DOHH2 (cell line): ENCODE measurements around the gene GABBR1.
A peak's percentile ranks its signal among the peaks of the same experiment; 100 is the strongest.

Source experiments
- H3F3A ChIP-seq: fragments of 200-600 bp; sonication (generic), shearing (Covaris generic); 2 replicates; pipeline ENCODE4 v1.6.0; 2016; ENCODE audit warnings: antibody characterized with exemption, mild to moderate bottlenecking; ENCODE audit not compliant: control insufficient read depth, insufficient read depth
- H3K27ac ChIP-seq: fragments of 200-600 bp; sonication (generic); 2 replicates; pipeline ENCODE4 v1.5.1; 2014; ENCODE audit warnings: low read depth, mild to moderate bottlenecking, low read length, moderate library complexity
- H3K27me3 ChIP-seq: fragments of 200-600 bp; sonication (generic); 2 replicates; pipeline ENCODE4 v1.6.1; 2014; ENCODE audit warnings: mild to moderate bottlenecking, low read length, mixed read lengths; ENCODE audit not compliant: control insufficient read depth
- H3K36me3 ChIP-seq: fragments of 200-600 bp; sonication (generic); 2 replicates; pipeline ENCODE4 v1.6.1; 2014; ENCODE audit warnings: mild to moderate bottlenecking, low read length, moderate library complexity, mixed read lengths; ENCODE audit not compliant: control insufficient read depth
- H3K4me1 ChIP-seq: fragments of 200-600 bp; sonication (generic); 2 replicates; pipeline ENCODE4 v1.6.1; 2014; ENCODE audit warnings: mild to moderate bottlenecking, low read length, mixed read lengths; ENCODE audit not compliant: control insufficient read depth
- H3K4me2 ChIP-seq: fragments of 200-600 bp; sonication (generic); 2 replicates; pipeline ENCODE4 v1.6.0; 2014; ENCODE audit warnings: mild to moderate bottlenecking, low read length, moderate library complexity
- H3K4me3 ChIP-seq: fragments of 200-600 bp; sonication (generic); 2 replicates; pipeline ENCODE4 v1.5.1; 2014; ENCODE audit warnings: mild to moderate bottlenecking, low read length, mixed read lengths
- H3K79me2 ChIP-seq: fragments of 200-600 bp; sonication (generic); 2 replicates; pipeline ENCODE4 v1.6.1; 2014; ENCODE audit warnings: mild to moderate bottlenecking, low read length, mixed read lengths; ENCODE audit not compliant: control insufficient read depth
- H3K9me2 ChIP-seq: fragments of 200-600 bp; sonication (generic); replicated peaks from 2 replicates; pipeline ENCODE4 v1.6.1; 2014; ENCODE audit warnings: mild to moderate bottlenecking, low read length, mixed read lengths; ENCODE audit not compliant: control insufficient read depth
- H3K9me3 ChIP-seq: fragments of 200-600 bp; sonication (generic); 2 replicates; pipeline ENCODE4 v1.6.1; 2014; ENCODE audit warnings: antibody characterized with exemption, low read length, mixed read lengths; ENCODE audit not compliant: control insufficient read depth, insufficient read depth
- H4K20me1 ChIP-seq: fragments of 200-600 bp; sonication (generic); 2 replicates; pipeline ENCODE4 v1.6.0; 2014; ENCODE audit warnings: low read depth, mild to moderate bottlenecking, antibody characterized with exemption, low read length, moderate library complexity; ENCODE audit not compliant: control insufficient read depth, insufficient read depth
- CTCF ChIP-seq: fragments of 200-600 bp; sonication (generic); IDR thresholded peaks from one replicate; pipeline ENCODE4 v1.5.1; 2014; ENCODE audit warnings: antibody characterized with exemption, mild to moderate bottlenecking, low read depth, low read length; ENCODE audit not compliant: poor library complexity, severe bottlenecking
- EZH2phosphoT487 ChIP-seq: fragments of 200-600 bp; sonication (generic); IDR thresholded peaks from 2 replicates; pipeline ENCODE4 v1.6.1; 2017; ENCODE audit warnings: borderline replicate concordance, mild to moderate bottlenecking, antibody characterized with exemption, low read length, moderate library complexity, mixed read lengths

The GABBR1 gene

GRCh38 chr6:29630315-29630714 is 2.7 kb downstream of the GABBR1 start:
- H3K9me3 ChIP-seq = no peaks in the 10 kb centered on the region
- TF ChIP-seq EZH2phosphoT487 = no peak
- no peak for TF ChIP-seq CTCF
- H3F3A ChIP-seq = peaks cover 25% of the 10 kb centered on the region
- H3K27ac ChIP-seq = no peak overlapping the region
- no peaks in the 10 kb centered on the region for H3K27me3 ChIP-seq
- H4K20me1 ChIP-seq = peaks cover 6% of the 10 kb centered on the region; the same call in 1 of the 2 replicates
- no peak overlapping the region for H3K4me3 ChIP-seq
- H3K4me2 ChIP-seq = no peak overlapping the region
- H3K36me3 ChIP-seq = no peaks in the 10 kb centered on the region
- H3K4me1 ChIP-seq = peaks cover 56% of the 10 kb centered on the region
- no peaks in the 10 kb centered on the region for H3K9me2 ChIP-seq
- H3K79me2 ChIP-seq = no peaks in the 10 kb centered on the region

GRCh38 chr6:29629571-29629970 is 3.4 kb downstream of the GABBR1 start:
- H3F3A ChIP-seq = peaks cover 23% of the 10 kb centered on the region
- H3K4me1 ChIP-seq = peaks cover 51% of the 10 kb centered on the region
- no peaks in the 10 kb centered on the region for H3K79me2 ChIP-seq
- no peaks in the 10 kb centered on the region for H3K9me2 ChIP-seq
- peak overlapping the region; percentile 98 for H3K4me2 ChIP-seq
- no peak overlapping the region for H3K27ac ChIP-seq
- H3K27me3 ChIP-seq = no peaks in the 10 kb centered on the region
- peaks cover 6% of the 10 kb centered on the region; the same call in 1 of the 2 replicates for H4K20me1 ChIP-seq
- TF ChIP-seq EZH2phosphoT487 (no peak), CTCF (no peak)
- H3K4me3 ChIP-seq = peak overlapping the region; percentile 90
- no peaks in the 10 kb centered on the region for H3K36me3 ChIP-seq
- no peaks in the 10 kb centered on the region for H3K9me3 ChIP-seq

- no peaks in the 10 kb centered on the region for H3K9me2 ChIP-seq
- peak overlapping the region; percentile 90 for H3K4me3 ChIP-seq
- H4K20me1 ChIP-seq = peaks cover 6% of the 10 kb centered on the region; the same call in 1 of the 2 replicates
- peaks cover 15% of the 10 kb centered on the region for H3F3A ChIP-seq
- H3K9me3 ChIP-seq = no peaks in the 10 kb centered on the region
- no peak overlapping the region for H3K27ac ChIP-seq
- H3K27me3 ChIP-seq = no peaks in the 10 kb centered on the region
- peak overlapping the region; percentile 98 for H3K4me2 ChIP-seq
- TF ChIP-seq CTCF (peak; percentile 59), EZH2phosphoT487 (no peak)
- H3K4me1 ChIP-seq = peaks cover 42% of the 10 kb centered on the region
- no peaks in the 10 kb centered on the region for H3K36me3 ChIP-seq
- H3K79me2 ChIP-seq = no peaks in the 10 kb centered on the region
Observed at GRCh38 chr6:29628419-29629281, 4.3 kb downstream of the GABBR1 start.
